Gastrocnemius medialis (tissue), 4 donors: ENCODE results near the gene ROR2.
"Not testable (repeated sequence)": the region's sequence is repeated elsewhere in the genome, so short reads cannot be mapped to it uniquely, and the experiment has no call there.

ENCODE experiments used
- CTCF ChIP-seq, 5 experiments: fragments of 450-650 bp in 3 of 5; fragments of 200-600 bp in 2 of 5; sonication (generic) in 2 of 5; IDR thresholded peaks in 4 of 5; conservative IDR thresholded peaks in 1 of 5; 1 replicate in 4 of 5; 2 replicates in 1 of 5; pipeline ENCODE4 v1.5.1; 2016 to 2019; ENCODE audit warnings: antibody characterized with exemption in 5 of 5, mild to moderate bottlenecking in 3 of 5, moderate library complexity in 3 of 5
- POLR2A ChIP-seq, 2 donors: fragments of 450-650 bp; IDR thresholded peaks; one replicate each; pipeline ENCODE4 v1.6.1; 2017; ENCODE audit warnings: antibody characterized with exemption in 2 of 2, mild to moderate bottlenecking in 2 of 2, moderate library complexity in 2 of 2

GRCh38 chr9:91975254-91975653 is 25.2 kb upstream of the ROR2 start:
- not testable (repeated sequence) for TF ChIP-seq CTCF (IDR thresholded peaks at IDR 0.05 in 4 of 5, conservative IDR thresholded peaks at IDR 0.05 in 1 of 5); POLR2A (IDR thresholded peaks at IDR 0.05)
